Mesenchymal stem cell (in vitro differentiated cells and primary cell): ENCODE data around the gene SEPTIN2.
A peak's percentile ranks its signal among the peaks of the same experiment; 100 is the strongest.

Experiments used
- DNase-seq: peaks from one replicate; pipeline ENCODE4 v3.0.0-alpha.2; 2013
- H2AFZ ChIP-seq: one replicate; pipeline ENCODE4 v1.6.1; 2013; ENCODE audit warnings: low read depth, mild to moderate bottlenecking, control low read depth, inconsistent platforms, low read length, moderate library complexity
- H2AK5ac ChIP-seq: 2 replicates; pipeline ENCODE4 v1.6.1; 2013; ENCODE audit warnings: low read length, moderate library complexity, mild to moderate bottlenecking, inconsistent platforms; ENCODE audit not compliant: severe bottlenecking
- H2BK120ac ChIP-seq: one replicate; pipeline ENCODE4 v1.6.1; 2013; ENCODE audit warnings: low read depth, mild to moderate bottlenecking, inconsistent platforms, low read length, moderate library complexity
- H2BK12ac ChIP-seq, 2 experiments: one replicate each; pipeline ENCODE4 v1.6.1; 2013; ENCODE audit warnings: inconsistent platforms in 2 of 2, low read length in 2 of 2, mild to moderate bottlenecking in 2 of 2, moderate library complexity in 2 of 2, control low read depth in 1 of 2
- H2BK15ac ChIP-seq: one replicate; pipeline ENCODE4 v1.6.1; 2013; ENCODE audit warnings: mild to moderate bottlenecking, low read depth, inconsistent platforms; ENCODE audit not compliant: poor library complexity, severe bottlenecking
- H2BK5ac ChIP-seq: 2 replicates; pipeline ENCODE4 v1.6.1; 2013; ENCODE audit warnings: low read depth, mild to moderate bottlenecking, low read length, control low read depth, inconsistent platforms; ENCODE audit not compliant: poor library complexity, severe bottlenecking
- H3K14ac ChIP-seq, 2 experiments: one replicate each; pipeline ENCODE4 v1.6.1; 2013; ENCODE audit warnings: inconsistent platforms in 2 of 2, low read length in 2 of 2, control low read depth in 1 of 2, mild to moderate bottlenecking in 1 of 2, moderate library complexity in 1 of 2
- H3K18ac ChIP-seq, 2 experiments: one replicate each; pipeline ENCODE4 v1.6.1; 2013; ENCODE audit warnings: inconsistent platforms in 2 of 2, low read length in 2 of 2, control low read depth in 1 of 2, low read depth in 1 of 2, mild to moderate bottlenecking in 1 of 2
- H3K23ac ChIP-seq, 2 experiments: one replicate each; pipeline ENCODE4 v1.6.1; 2013; ENCODE audit warnings: inconsistent platforms in 2 of 2, low read length in 2 of 2, mild to moderate bottlenecking in 2 of 2, moderate library complexity in 2 of 2, control low read depth in 1 of 2
- H3K27ac ChIP-seq: 2 replicates; pipeline ENCODE4 v1.5.1; 2013; ENCODE audit warnings: mild to moderate bottlenecking, moderate library complexity, low read length, control low read depth, inconsistent platforms; ENCODE audit not compliant: poor library complexity, severe bottlenecking
- H3K27me3 ChIP-seq, 2 experiments: 2 replicates each; pipeline versions ENCODE4 v1.6.1 to v1.7.0; 2013; ENCODE audit warnings: low read length in 2 of 2, mild to moderate bottlenecking in 2 of 2, moderate library complexity in 2 of 2, control low read depth in 1 of 2, inconsistent platforms in 1 of 2; ENCODE audit not compliant: control insufficient read depth in 1 of 2, insufficient read depth in 1 of 2
- H3K36me3 ChIP-seq, 2 experiments: 2 replicates each; pipeline versions ENCODE4 v1.6.1 to v1.7.0; 2013; ENCODE audit warnings: low read length in 2 of 2, control low read depth in 1 of 2, inconsistent platforms in 1 of 2, low read depth in 1 of 2, mild to moderate bottlenecking in 1 of 2; ENCODE audit not compliant: insufficient read depth in 2 of 2, control insufficient read depth in 1 of 2
- H3K4ac ChIP-seq, 2 experiments: one replicate each; pipeline ENCODE4 v1.6.1; 2013; ENCODE audit warnings: inconsistent platforms in 2 of 2, low read length in 2 of 2, mild to moderate bottlenecking in 2 of 2, moderate library complexity in 2 of 2, control low read depth in 1 of 2, low read depth in 1 of 2
- H3K4me1 ChIP-seq: 2 replicates; pipeline ENCODE4 v1.6.1; 2013; ENCODE audit warnings: low read depth, low read length, control low read depth; ENCODE audit not compliant: control insufficient read depth, insufficient read depth
- H3K4me2 ChIP-seq: 2 replicates; pipeline ENCODE4 v1.6.1; 2013; ENCODE audit warnings: low read length, mild to moderate bottlenecking, inconsistent platforms; ENCODE audit not compliant: poor library complexity, severe bottlenecking
- H3K4me3 ChIP-seq, 2 experiments: 2 replicates each; pipeline versions ENCODE4 v1.5.1 to v1.7.0; 2013; ENCODE audit warnings: low read length in 2 of 2, mild to moderate bottlenecking in 2 of 2, control low read depth in 1 of 2, low read depth in 1 of 2; ENCODE audit not compliant: insufficient read depth in 1 of 2
- H3K79me1 ChIP-seq: replicated peaks from 2 replicates; pipeline ENCODE4 v1.6.1; 2013; ENCODE audit warnings: mild to moderate bottlenecking, control low read depth, low read length, inconsistent platforms; ENCODE audit not compliant: poor library complexity, severe bottlenecking
- H3K9ac ChIP-seq: 2 replicates; pipeline ENCODE4 v1.7.0; 2013; ENCODE audit warnings: mild to moderate bottlenecking, low read length, moderate library complexity
- H3K9me3 ChIP-seq: 2 replicates; pipeline ENCODE4 v1.7.0; 2013; ENCODE audit warnings: mild to moderate bottlenecking, low read length; ENCODE audit not compliant: control insufficient read depth
- H4K8ac ChIP-seq: one replicate; pipeline ENCODE4 v1.6.1; 2013; ENCODE audit warnings: inconsistent platforms, mild to moderate bottlenecking, low read length, moderate library complexity
- H4K91ac ChIP-seq: one replicate; pipeline ENCODE4 v1.6.1; 2013; ENCODE audit warnings: mild to moderate bottlenecking, low read length, inconsistent platforms
- WGBS: methylation state at CpG from one replicate; pipeline ENCODE4 v1.1.7; 2013; ENCODE audit warnings: mixed read lengths; 5-methylcytosine and 5-hydroxymethylcytosine counted together

The SEPTIN2 gene

GRCh38 chr2:241272303-241273209 lies 43.2 kb upstream of the SEPTIN2 start:
- WGBS = under 1% methylated on average over 51 of the region's 102 CpGs

GRCh38 chr2:241273210-241274020 lies 42.3 kb upstream of the SEPTIN2 start:
- Histone ChIP-seq H3K4ac (peak overlapping the region in 1 of 2 experiments; percentile 32), H2AK5ac (peak overlapping the region; percentile 94), H4K91ac (peak overlapping the region; percentile 34), H2BK5ac (no peak overlapping the region), H3K14ac (no peak overlapping the region), H3K27ac (peak overlapping the region; percentile 43), H3K4me3 (peak overlapping the region; percentile 84 to 96), H4K8ac (peak overlapping the region; percentile 36), H3K23ac (peak overlapping the region in 1 of 2 experiments; percentile 84), H3K4me2 (peak overlapping the region; percentile 59), H3K9me3 (no peaks in the 10 kb centered on the region), H3K79me1 (peaks cover 1% of the 10 kb centered on the region), H3K9ac (peak overlapping the region; percentile 86), H3K36me3 (peaks cover 8 to 14% of the 10 kb centered on the region in 2 experiments), H2BK12ac (peak overlapping the region; percentile 21 to 87), H2AFZ (no peak overlapping the region), H3K4me1 (peaks cover 26% of the 10 kb centered on the region), H3K27me3 (no peaks in the 10 kb centered on the region), H3K18ac (peak overlapping the region; percentile 34 to 75), H2BK15ac (no peak overlapping the region), H2BK120ac (no peak overlapping the region)
- peak; percentile 22 for DNase-seq
- WGBS = 57% methylated on average over 21 of the region's 21 CpGs

More at GRCh38 chr2:241272303-241273209, 43.2 kb upstream of the SEPTIN2 start:
- peaks cover 30% of the 10 kb centered on the region for H3K4me1 ChIP-seq
- peak overlapping the region; percentile 84 to 96 for H3K4me3 ChIP-seq
- H3K18ac ChIP-seq = peak overlapping the region; percentile 94 to 96
- peak overlapping the region; percentile 96 to 98 for H3K4ac ChIP-seq
- peak overlapping the region; percentile 93 for H2BK5ac ChIP-seq
- no peaks in the 10 kb centered on the region for H3K27me3 ChIP-seq
- H3K9ac ChIP-seq = peak overlapping the region; percentile 91
- peak overlapping the region in 1 of 2 experiments; percentile 84 for H3K23ac ChIP-seq
- peak overlapping the region; percentile 78 to 79 for H3K14ac ChIP-seq
- peak; percentile 75 for DNase-seq
- peak overlapping the region; percentile 43 for H3K27ac ChIP-seq
- no peak overlapping the region for H2BK12ac ChIP-seq
- peak overlapping the region; percentile 95 for H4K8ac ChIP-seq
- H2BK120ac ChIP-seq = peak overlapping the region; percentile 87
- H2AK5ac ChIP-seq = peak overlapping the region; percentile 94
- peaks cover 1% of the 10 kb centered on the region for H3K79me1 ChIP-seq
- peak overlapping the region; percentile 91 for H2BK15ac ChIP-seq
- peak overlapping the region; percentile 86 for H4K91ac ChIP-seq
- no peaks in the 10 kb centered on the region for H3K9me3 ChIP-seq
- peaks cover 17 to 20% of the 10 kb centered on the region in 2 experiments for H3K36me3 ChIP-seq
- peak overlapping the region; percentile 87 for H3K4me2 ChIP-seq
- H2AFZ ChIP-seq = no peak overlapping the region

- Histone ChIP-seq H2BK15ac (no peak overlapping the region), H3K4me1 (peaks cover 22% of the 10 kb centered on the region), H3K27ac (no peak overlapping the region), H2BK12ac (no peak overlapping the region), H4K8ac (no peak overlapping the region), H3K9ac (no peak overlapping the region), H3K4me3 (no peak overlapping the region), H3K4me2 (no peak overlapping the region), H2BK120ac (no peak overlapping the region), H4K91ac (no peak overlapping the region), H3K9me3 (no peaks in the 10 kb centered on the region), H2AK5ac (no peak overlapping the region), H3K27me3 (no peaks in the 10 kb centered on the region), H3K79me1 (peaks cover 3% of the 10 kb centered on the region), H2AFZ (no peak overlapping the region), H3K23ac (no peak overlapping the region), H3K18ac (no peak overlapping the region), H3K36me3 (peaks cover 2 to 9% of the 10 kb centered on the region in 2 experiments), H3K4ac (no peak overlapping the region), H3K14ac (no peak overlapping the region), H2BK5ac (no peak overlapping the region)
- WGBS = 91% methylated on average over 5 of the region's 5 CpGs
- peak; percentile 38 for DNase-seq
Observed at GRCh38 chr2:241274127-241274526, 41.6 kb upstream of the SEPTIN2 start.

- H2BK12ac ChIP-seq = no peak overlapping the region
- H2BK120ac ChIP-seq = no peak overlapping the region
- no peak overlapping the region for H4K91ac ChIP-seq
- no peaks in the 10 kb centered on the region for H3K27me3 ChIP-seq
- peaks cover 0 to 2% of the 10 kb centered on the region in 2 experiments for H3K36me3 ChIP-seq
- no peak overlapping the region for H3K14ac ChIP-seq
- H3K79me1 ChIP-seq = peaks cover 3% of the 10 kb centered on the region
- no peak overlapping the region for H2BK5ac ChIP-seq
- H3K9ac ChIP-seq = no peak overlapping the region
- no peak overlapping the region for H4K8ac ChIP-seq
- no peak overlapping the region for H2BK15ac ChIP-seq
- H3K4ac ChIP-seq = no peak overlapping the region
- no peak overlapping the region for H3K18ac ChIP-seq
- no peaks in the 10 kb centered on the region for H3K9me3 ChIP-seq
- DNase-seq = no peak
- no peak overlapping the region for H2AK5ac ChIP-seq
- no peak overlapping the region for H3K4me2 ChIP-seq
- WGBS = no CpG with 5 or more reads among the region's 1 CpG
- no peak overlapping the region for H3K27ac ChIP-seq
- H3K4me3 ChIP-seq = no peak overlapping the region
- peaks cover 15% of the 10 kb centered on the region for H3K4me1 ChIP-seq
- no peak overlapping the region for H2AFZ ChIP-seq
- no peak overlapping the region for H3K23ac ChIP-seq
Observed at GRCh38 chr2:241275504-241275903, 40.2 kb upstream of the SEPTIN2 start.
